B cell (primary cell): Measurements from ENCODE around the gene WEE1. TPM values are rescaled to one million over a fixed set of nuclear protein-coding genes. Genes with fewer than 3 reads are reported as not detected.
"Not testable (repeated sequence)": the region's sequence is repeated elsewhere in the genome, so short reads cannot be mapped to it uniquely, and the experiment has no call there.

Experiments used
- ATAC-seq: fragments of 200-7000 bp; cut with Tn5 transposase; one replicate; pipeline ENCODE4 v1.10.0; 2021; ENCODE audit warnings: low read depth, mild to moderate bottlenecking, moderate number of reproducible peaks, moderate library complexity
- CTCF ChIA-PET: fragments of 350-600 bp; sonication (Branson Sonifier 250); formaldehyde crosslinking; loops from one replicate; lab custom pipeline; 2021; ENCODE audit warnings: antibody characterized with exemption, inconsistent platforms; lab: Charles Lee
- POLR2A ChIA-PET: fragments of 350-600 bp; sonication (Branson Sonifier 250); formaldehyde crosslinking; loops from one replicate; lab custom pipeline; 2021; ENCODE audit warnings: antibody characterized with exemption; lab: Charles Lee
- DNase-seq: peaks from one replicate; pipeline ENCODE4 v3.0.0; 2013
- H2AFZ ChIP-seq: 2 replicates; pipeline ENCODE4 v1.6.1; 2012; ENCODE audit warnings: mild to moderate bottlenecking, low read depth, low read length; ENCODE audit not compliant: insufficient read depth, poor library complexity, severe bottlenecking
- H3K27ac ChIP-seq, 2 donors: 1 replicate in 1 of 2; 2 replicates in 1 of 2; pipeline ENCODE4 v1.5.1; 2012 to 2013; ENCODE audit warnings: low read length in 2 of 2, mild to moderate bottlenecking in 2 of 2, moderate library complexity in 1 of 2
- H3K27me3 ChIP-seq, 4 experiments: fragments of 200-600 bp in 1 of 4; sonication (generic) in 1 of 4; replicated peaks in 1 of 4; 1 replicate in 2 of 4; 2 replicates in 2 of 4; pipeline versions ENCODE4 v1.6.1 to v1.7.0; 2013 to 2016; ENCODE audit warnings: low read length in 3 of 4, mild to moderate bottlenecking in 2 of 4, mixed read lengths in 1 of 4, moderate library complexity in 1 of 4; ENCODE audit not compliant: insufficient read depth in 4 of 4, control insufficient read depth in 3 of 4; ENCODE audit errors: control extremely low read depth in 1 of 4
- H3K36me3 ChIP-seq, 2 experiments: replicated peaks in 1 of 2; 1 replicate in 1 of 2; 2 replicates in 1 of 2; pipeline versions ENCODE4 v1.6.1 to v1.7.1; 2013; ENCODE audit warnings: low read length in 1 of 2; ENCODE audit not compliant: insufficient read depth in 2 of 2, control insufficient read depth in 1 of 2; ENCODE audit errors: control extremely low read depth in 1 of 2, extremely low read depth in 1 of 2
- H3K4me1 ChIP-seq, 2 donors: fragments of 200-600 bp in 1 of 2; sonication (generic) in 1 of 2; 1 replicate in 1 of 2; 2 replicates in 1 of 2; pipeline versions ENCODE4 v1.5.1 to v1.6.1; 2013 to 2017; ENCODE audit warnings: low read length in 2 of 2; ENCODE audit not compliant: control insufficient read depth in 2 of 2, insufficient read depth in 2 of 2
- H3K4me2 ChIP-seq: replicated peaks from 2 replicates; pipeline ENCODE3; 2012; ENCODE audit warnings: mild to moderate bottlenecking, low read depth, low read length; ENCODE audit not compliant: poor library complexity, severe bottlenecking
- H3K4me3 ChIP-seq, 5 experiments: fragments of 200-600 bp in 1 of 5; sonication (generic) in 1 of 5; 1 replicate in 3 of 5; 2 replicates in 2 of 5; pipeline versions ENCODE4 v1.5.1 to v1.7.0; 2011 to 2016; ENCODE audit warnings: low read length in 4 of 5, mild to moderate bottlenecking in 4 of 5, low read depth in 2 of 5, control low read depth in 1 of 5, moderate library complexity in 1 of 5; ENCODE audit not compliant: insufficient read depth in 1 of 5; ENCODE audit errors: control extremely low read depth in 1 of 5, extremely low read depth in 1 of 5
- H3K79me2 ChIP-seq: fragments of 200-600 bp; sonication (generic); one replicate; pipeline ENCODE4 v1.6.0; 2016; ENCODE audit warnings: low read length; ENCODE audit not compliant: control insufficient read depth, insufficient read depth
- H3K9ac ChIP-seq: fragments of 200-600 bp; sonication (generic); 2 replicates; pipeline ENCODE4 v1.6.1; 2017; ENCODE audit warnings: mild to moderate bottlenecking, low read length, moderate library complexity
- H3K9me3 ChIP-seq, 3 donors: one replicate each; pipeline versions ENCODE4 v1.6.1 to v1.7.1; 2013; ENCODE audit warnings: low read length in 2 of 3; ENCODE audit not compliant: control insufficient read depth in 2 of 3, insufficient read depth in 1 of 3; ENCODE audit errors: control extremely low read depth in 1 of 3
- H4K20me1 ChIP-seq: 2 replicates; pipeline ENCODE4 v1.6.0; 2012; ENCODE audit warnings: mild to moderate bottlenecking, low read length; ENCODE audit not compliant: insufficient read depth, control insufficient read depth, poor library complexity, severe bottlenecking
- H3K27ac Mint-ChIP-seq: one replicate; pipeline ENCODE4 v1.8.0; 2021; ENCODE audit warnings: mixed read lengths
- H3K27me3 Mint-ChIP-seq: one replicate; pipeline ENCODE4 v1.8.0; 2021; ENCODE audit warnings: mixed read lengths
- H3K4me1 Mint-ChIP-seq: one replicate; pipeline ENCODE4 v1.8.0; 2021; ENCODE audit warnings: mixed read lengths
- H3K4me3 Mint-ChIP-seq: one replicate; pipeline ENCODE4 v1.8.0; 2021; ENCODE audit warnings: mixed read lengths
- H3K9me3 Mint-ChIP-seq: one replicate; pipeline ENCODE4 v1.8.0; 2022; ENCODE audit warnings: mixed read lengths; ENCODE audit not compliant: insufficient read depth
- EZH2 ChIP-seq: IDR thresholded peaks from 2 replicates; pipeline ENCODE4 v1.6.1; 2012; ENCODE audit warnings: borderline replicate concordance, low read depth, mild to moderate bottlenecking, moderate library complexity, low read length; ENCODE audit not compliant: insufficient read depth, poor library complexity, severe bottlenecking
- WGBS: methylation state at CpG from one replicate; pipeline ENCODE4 v1.1.5; 2013; ENCODE audit warnings: missing lambda C conversion rate; ENCODE audit not compliant: insufficient coverage; 5-methylcytosine and 5-hydroxymethylcytosine counted together
- intact Hi-C: fragments of 100-400 bp; cut with micrococcal nuclease; formaldehyde crosslinking; loops from one replicate; pipeline ENCODE4 v1.10.0; 2022
- polyA plus RNA-seq: library from polyadenylated mRNA; depleted of rRNA; stranded (reverse); fragments of >200 nt; gene quantifications from 2 replicates; pipeline ENCODE4 v1.2.3, GENCODE V29; 2012
- total RNA-seq, 2 donors: library from RNA; stranded (reverse); fragments of 120-200 nt in 1 of 2; gene quantifications; 1 replicate in 1 of 2; 2 replicates in 1 of 2; pipeline versions ENCODE4 v1.2.3 to v1.2.4, GENCODE V29; 2013 to 2022
- TF ChIP-seq, protein P1 (sequence below): fragments of 200-600 bp; IDR thresholded peaks from one replicate; pipeline ENCODE4 v1.8.0; 2022; ENCODE audit warnings: antibody characterized with exemption, mild to moderate bottlenecking

Gene WEE1
- total and polyA plus RNA-seq, 2 donors (not counting 1 experiment from before 2014, with no cell fraction given), result 14.7 to 31.3 TPM

DNA sequence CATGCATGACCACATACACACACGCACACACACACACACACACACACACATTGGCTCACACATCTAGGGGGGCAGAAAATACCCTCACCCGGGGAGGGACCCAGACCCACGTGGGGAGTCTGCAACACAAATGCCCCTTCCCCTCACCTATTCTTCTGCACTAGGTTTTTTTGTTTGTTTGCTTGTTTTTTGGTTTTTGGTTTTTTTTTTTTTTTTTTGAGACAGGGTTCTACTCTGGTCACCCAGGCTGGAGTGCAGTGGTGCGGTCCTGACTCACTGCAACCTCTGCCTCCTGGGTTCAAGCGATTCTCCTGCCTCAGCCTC, 28.4 kb downstream of the WEE1 start:
- no peaks in the 10 kb centered on the region for H3K27me3 Mint-ChIP-seq
- no peaks in the 10 kb centered on the region for H3K9me3 Mint-ChIP-seq
- peaks cover 46% of the 10 kb centered on the region for H3K4me1 Mint-ChIP-seq
- Histone ChIP-seq H3K4me1 (peaks cover 30 to 39% of the 10 kb centered on the region in 2 donors), H3K27me3 (no peaks in the 10 kb centered on the region), H4K20me1 (no peaks in the 10 kb centered on the region), H2AFZ (peak overlapping the region; percentile 57), H3K9ac (peak overlapping the region; percentile 56), H3K4me2 (peak overlapping the region; percentile 75), H3K4me3 (peak overlapping the region in 4 of 5 experiments; percentile 37 to 52 (median 44)), H3K9me3 (no peaks in the 10 kb centered on the region), H3K36me3 (no peaks in the 10 kb centered on the region), H3K79me2 (peaks cover 6% of the 10 kb centered on the region), H3K27ac (peak overlapping the region; percentile 82 to 85)
- peak overlapping the region; percentile 79 for H3K4me3 Mint-ChIP-seq
- DNase-seq (no peak), ATAC-seq (peak; percentile 37)
- no CpG with 5 or more reads among the region's 5 CpGs for WGBS
- no peak for TF ChIP-seq EZH2
- TF ChIP-seq, protein P1, sequence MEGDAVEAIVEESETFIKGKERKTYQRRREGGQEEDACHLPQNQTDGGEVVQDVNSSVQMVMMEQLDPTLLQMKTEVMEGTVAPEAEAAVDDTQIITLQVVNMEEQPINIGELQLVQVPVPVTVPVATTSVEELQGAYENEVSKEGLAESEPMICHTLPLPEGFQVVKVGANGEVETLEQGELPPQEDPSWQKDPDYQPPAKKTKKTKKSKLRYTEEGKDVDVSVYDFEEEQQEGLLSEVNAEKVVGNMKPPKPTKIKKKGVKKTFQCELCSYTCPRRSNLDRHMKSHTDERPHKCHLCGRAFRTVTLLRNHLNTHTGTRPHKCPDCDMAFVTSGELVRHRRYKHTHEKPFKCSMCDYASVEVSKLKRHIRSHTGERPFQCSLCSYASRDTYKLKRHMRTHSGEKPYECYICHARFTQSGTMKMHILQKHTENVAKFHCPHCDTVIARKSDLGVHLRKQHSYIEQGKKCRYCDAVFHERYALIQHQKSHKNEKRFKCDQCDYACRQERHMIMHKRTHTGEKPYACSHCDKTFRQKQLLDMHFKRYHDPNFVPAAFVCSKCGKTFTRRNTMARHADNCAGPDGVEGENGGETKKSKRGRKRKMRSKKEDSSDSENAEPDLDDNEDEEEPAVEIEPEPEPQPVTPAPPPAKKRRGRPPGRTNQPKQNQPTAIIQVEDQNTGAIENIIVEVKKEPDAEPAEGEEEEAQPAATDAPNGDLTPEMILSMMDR, result no peak
- peak overlapping the region; percentile 87 for H3K27ac Mint-ChIP-seq
- POLR2A ChIA-PET, result interaction anchor here (0.6 to 2.0 kb wide), 8 partner anchors 8 to 325 kb away, joined by 3 to 21 read pairs (median 4); partner anchors contain the start of gene WEE1
- intact Hi-C loops, result loop anchor here (1.0 to 2.0 kb wide), 4 partner anchors 11 to 146 kb away; partner anchors contain the start of genes WEE1 and ZNF143
- CTCF ChIA-PET, result interaction anchor here (0.6 to 8.2 kb wide), 17 partner anchors 9 to 371 kb away, joined by 3 to 95 read pairs (median 5); partner anchors contain the start of gene WEE1

DNA sequence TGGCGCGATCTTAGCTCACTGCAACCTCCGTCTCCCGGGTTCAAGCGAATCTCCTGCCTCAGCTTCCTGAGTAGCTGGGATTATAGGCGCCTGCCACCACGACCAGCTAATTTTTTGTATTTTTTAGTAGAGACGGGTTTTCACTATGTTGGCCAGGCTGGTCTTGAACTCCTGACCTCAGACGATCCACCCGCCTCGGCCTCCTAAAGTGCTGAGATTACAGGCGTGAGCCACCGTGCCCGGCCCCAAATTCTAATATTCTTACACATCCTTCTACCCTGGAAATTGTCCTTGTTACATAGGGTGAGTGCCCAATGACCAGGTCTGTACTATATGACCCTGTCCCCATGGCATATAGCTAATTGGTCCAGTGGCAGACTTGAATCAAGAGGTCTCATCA, 29.7 kb downstream of the WEE1 start:
- H3K9me3 Mint-ChIP-seq, ATAC-seq, H3K27ac ChIP-seq, H3K27me3 ChIP-seq, H3K79me2 ChIP-seq, DNase-seq, H4K20me1 ChIP-seq, H2AFZ ChIP-seq, H3K9me3 ChIP-seq, H3K4me3 ChIP-seq, H3K27me3 Mint-ChIP-seq, H3K36me3 ChIP-seq, H3K4me2 ChIP-seq, H3K9ac ChIP-seq, intact Hi-C loops: not testable (repeated sequence)
- Mint-ChIP-seq H3K27ac (peak overlapping the region; percentile 66), H3K4me3 (peak overlapping the region; percentile 17), H3K4me1 (peaks cover 41% of the 10 kb centered on the region)
- peaks cover 28 to 35% of the 10 kb centered on the region in 2 donors for H3K4me1 ChIP-seq
- over 99% methylated on average over 14 of the region's 14 CpGs for WGBS
- ChIA-PET CTCF (interaction anchor here (1.3 to 7.9 kb wide), 4 partner anchors 8 to 144 kb away, joined by 4 to 55 read pairs (median 10); no protein-coding TSS in a partner anchor), POLR2A (interaction anchor here (0.7 to 1.2 kb wide), 3 partner anchors 29 to 143 kb away, joined by 3 to 4 read pairs (median 4); no protein-coding TSS in a partner anchor)
